ENCODE data around the gene SMARCAL1.

SMARCAL1 gene

DNA sequence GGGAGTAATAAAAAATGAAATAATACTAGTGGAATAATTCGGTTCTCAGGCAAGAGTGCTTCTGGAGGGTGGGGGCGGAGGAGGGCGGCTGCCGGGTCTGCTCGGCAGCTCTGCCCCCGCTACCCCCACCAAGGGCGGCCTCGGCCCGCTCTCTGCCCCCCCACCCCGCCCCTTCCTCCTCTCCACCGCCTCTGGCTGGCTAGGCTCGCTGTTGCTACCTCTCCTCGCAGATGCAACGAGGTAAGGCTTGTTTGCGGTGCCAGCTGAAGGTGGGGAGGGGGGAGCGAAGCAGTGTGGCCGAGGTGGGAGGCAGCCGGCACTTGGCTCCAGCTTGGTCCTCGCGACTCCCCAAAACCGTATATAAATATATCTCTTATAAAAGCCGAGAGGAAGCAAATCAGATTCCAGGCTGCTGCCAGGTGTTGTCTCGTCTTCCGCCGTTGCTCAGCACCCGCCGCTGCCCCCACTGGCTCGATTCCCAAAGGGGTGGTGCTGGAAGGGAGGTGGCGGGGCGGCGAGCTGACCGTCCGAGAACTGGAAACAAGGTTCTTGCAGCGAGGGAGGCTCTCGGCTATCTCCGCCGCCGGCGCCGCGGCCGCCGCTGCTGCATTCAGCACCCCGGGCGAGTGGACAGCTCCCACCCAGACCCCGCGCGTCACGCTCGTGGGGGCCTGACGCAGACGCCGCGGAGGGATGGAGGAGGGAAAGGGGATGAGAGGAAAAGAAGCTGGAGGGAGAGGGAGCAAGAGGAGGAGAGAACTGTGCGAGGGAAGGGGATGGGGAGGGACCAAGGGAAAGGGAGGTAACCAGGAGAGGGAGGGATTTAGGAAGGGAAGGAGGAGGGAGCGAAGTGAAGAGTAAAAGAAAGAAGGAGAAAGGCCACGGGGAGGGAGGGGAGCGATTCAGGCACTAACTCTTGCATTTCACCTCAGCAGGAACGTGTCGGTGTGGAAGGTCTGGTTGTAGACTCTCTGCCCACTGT is 40.3 kb upstream of the SMARCAL1 start, which contains the start of gene MARCHF4 (continued):
- no peak for TF ChIP-seq ZNF473 (tag by site-specific recombination; IDR thresholded peaks at IDR 0.05)
- peak; percentile 49 for TF ChIP-seq KLF8 (tag by site-specific recombination; IDR thresholded peaks at IDR 0.05)
- TF ChIP-seq ZNF146 (tag by site-specific recombination; IDR thresholded peaks at IDR 0.05) = no peak
- TF ChIP-seq ZNF776 (tag by site-specific recombination; IDR thresholded peaks at IDR 0.05; ENCODE audit: borderline replicate concordance) = no peak
- TF ChIP-seq ZNF510 (tag by site-specific recombination; IDR thresholded peaks at IDR 0.05; ENCODE audit: insufficient replicate concordance) = no peak
- no peak for TF ChIP-seq ZNF792 (tag by site-specific recombination; IDR thresholded peaks at IDR 0.05)
- TF ChIP-seq, protein P1, sequence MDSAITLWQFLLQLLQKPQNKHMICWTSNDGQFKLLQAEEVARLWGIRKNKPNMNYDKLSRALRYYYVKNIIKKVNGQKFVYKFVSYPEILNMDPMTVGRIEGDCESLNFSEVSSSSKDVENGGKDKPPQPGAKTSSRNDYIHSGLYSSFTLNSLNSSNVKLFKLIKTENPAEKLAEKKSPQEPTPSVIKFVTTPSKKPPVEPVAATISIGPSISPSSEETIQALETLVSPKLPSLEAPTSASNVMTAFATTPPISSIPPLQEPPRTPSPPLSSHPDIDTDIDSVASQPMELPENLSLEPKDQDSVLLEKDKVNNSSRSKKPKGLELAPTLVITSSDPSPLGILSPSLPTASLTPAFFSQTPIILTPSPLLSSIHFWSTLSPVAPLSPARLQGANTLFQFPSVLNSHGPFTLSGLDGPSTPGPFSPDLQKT (IDR thresholded peaks at IDR 0.05; ENCODE audit: borderline replicate concordance, low read depth, low read length) = no peak
- TF ChIP-seq ZNF169 (tag by site-specific recombination; IDR thresholded peaks at IDR 0.05) = no peak
- no peak for TF ChIP-seq ZBTB1 (tag by site-specific recombination; IDR thresholded peaks at IDR 0.05)
- TF ChIP-seq ZNF311 (tag by site-specific recombination; IDR thresholded peaks at IDR 0.05; ENCODE audit: borderline replicate concordance) = no peak
- TF ChIP-seq ZNF639 (tag by site-specific recombination; IDR thresholded peaks at IDR 0.05) = 0 out of 2 replicates have a peak, but pooled peaks have one; percentile 19
- TF ChIP-seq ZNF596 (tag by site-specific recombination; IDR thresholded peaks at IDR 0.05) = no peak
- TF ChIP-seq KLF9 (tag by site-specific recombination; IDR thresholded peaks at IDR 0.05; ENCODE audit: low read depth) = peak; percentile 23; the same call in 1 of the 2 replicates
- TF ChIP-seq, protein P2, sequence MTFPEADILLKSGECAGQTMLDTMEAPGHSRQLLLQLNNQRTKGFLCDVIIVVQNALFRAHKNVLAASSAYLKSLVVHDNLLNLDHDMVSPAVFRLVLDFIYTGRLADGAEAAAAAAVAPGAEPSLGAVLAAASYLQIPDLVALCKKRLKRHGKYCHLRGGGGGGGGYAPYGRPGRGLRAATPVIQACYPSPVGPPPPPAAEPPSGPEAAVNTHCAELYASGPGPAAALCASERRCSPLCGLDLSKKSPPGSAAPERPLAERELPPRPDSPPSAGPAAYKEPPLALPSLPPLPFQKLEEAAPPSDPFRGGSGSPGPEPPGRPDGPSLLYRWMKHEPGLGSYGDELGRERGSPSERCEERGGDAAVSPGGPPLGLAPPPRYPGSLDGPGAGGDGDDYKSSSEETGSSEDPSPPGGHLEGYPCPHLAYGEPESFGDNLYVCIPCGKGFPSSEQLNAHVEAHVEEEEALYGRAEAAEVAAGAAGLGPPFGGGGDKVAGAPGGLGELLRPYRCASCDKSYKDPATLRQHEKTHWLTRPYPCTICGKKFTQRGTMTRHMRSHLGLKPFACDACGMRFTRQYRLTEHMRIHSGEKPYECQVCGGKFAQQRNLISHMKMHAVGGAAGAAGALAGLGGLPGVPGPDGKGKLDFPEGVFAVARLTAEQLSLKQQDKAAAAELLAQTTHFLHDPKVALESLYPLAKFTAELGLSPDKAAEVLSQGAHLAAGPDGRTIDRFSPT (tag by site-specific recombination; IDR thresholded peaks at IDR 0.05) = no peak
- no peak for TF ChIP-seq TSHZ1 (tag by site-specific recombination; IDR thresholded peaks at IDR 0.05; ENCODE audit: borderline replicate concordance)
- TF ChIP-seq ZNF223 (tag by site-specific recombination; IDR thresholded peaks at IDR 0.05) = no peak
- TF ChIP-seq ZNF704 (tag by site-specific recombination; IDR thresholded peaks at IDR 0.05) = no peak
- TF ChIP-seq IKZF3 (tag by site-specific recombination; IDR thresholded peaks at IDR 0.05) = peak; percentile 26; the same call in 1 of the 2 replicates
- TF ChIP-seq ZBTB8A (tag by site-specific recombination; IDR thresholded peaks at IDR 0.05) = no peak
- no peak for TF ChIP-seq ZNF449 (tag by site-specific recombination; IDR thresholded peaks at IDR 0.05)
- no peak for TF ChIP-seq ZNF248 (tag by site-specific recombination; IDR thresholded peaks at IDR 0.05)
- no peak for TF ChIP-seq ZNF558 (tag by site-specific recombination; IDR thresholded peaks at IDR 0.05)
- no peak for TF ChIP-seq ZNF37A (tag by site-specific recombination; IDR thresholded peaks at IDR 0.05)
- no peak for TF ChIP-seq ZNF585B (tag by site-specific recombination; IDR thresholded peaks at IDR 0.05)
- peak; percentile 71 for TF ChIP-seq ZNF692 (tag by site-specific recombination; IDR thresholded peaks at IDR 0.05)
- peak; percentile 63; the same call in 1 of the 2 replicates for TF ChIP-seq SP7 (tag by site-specific recombination; IDR thresholded peaks at IDR 0.05)

Data from HEK293 (cell line).